GM10847 (cell line): ENCODE data around the gene ADAM12.

ENCODE experiments used
- POLR2A ChIP-seq: IDR thresholded peaks from 2 replicates; pipeline ENCODE4 v1.6.1; 2011; ENCODE audit not compliant: insufficient read length; ENCODE audit errors: extremely low read depth

Gene ADAM12

DNA sequence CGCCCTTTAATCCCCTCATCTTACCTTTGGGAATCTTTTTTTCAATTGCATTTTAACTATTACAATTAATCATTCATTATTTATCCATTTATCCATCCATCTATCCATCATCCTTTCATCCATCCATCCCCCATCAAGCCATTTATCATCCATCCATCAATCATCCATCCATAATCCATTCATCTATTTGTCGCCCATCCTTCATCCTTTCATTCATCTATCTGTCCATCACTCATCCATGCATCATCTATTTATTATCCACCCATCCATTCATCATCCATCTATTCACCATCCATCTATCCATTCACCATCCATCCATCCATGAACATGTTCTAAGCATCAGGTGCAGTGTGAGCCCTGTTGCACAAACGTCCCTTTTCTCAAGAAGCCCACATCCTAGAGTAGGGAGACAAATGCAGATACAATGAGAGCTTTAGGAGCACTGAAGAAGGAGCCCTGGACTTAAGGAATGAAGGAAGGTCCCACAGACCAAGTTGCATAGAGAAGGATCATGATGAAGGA, 199.5 kb downstream of the ADAM12 start:
- TF ChIP-seq POLR2A = no peak

DNA sequence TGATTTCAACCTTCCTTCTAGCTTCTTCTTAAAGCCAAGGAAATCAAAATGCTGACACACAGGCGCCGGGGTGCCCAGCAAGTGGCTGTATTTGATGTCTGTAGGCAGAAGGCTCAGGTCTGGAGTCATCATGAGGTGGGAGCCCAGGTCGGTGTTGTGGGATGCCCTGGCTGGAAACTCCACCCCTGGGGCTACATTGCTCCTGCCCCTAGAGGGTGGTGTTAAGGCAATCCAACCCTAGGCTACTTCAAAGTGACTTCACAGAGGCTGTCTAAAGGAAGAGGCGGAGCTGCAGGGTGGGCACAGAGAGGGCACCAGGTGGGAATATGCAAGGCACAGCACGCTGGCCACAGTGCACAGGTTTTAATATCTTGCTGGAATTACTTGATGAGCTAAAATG, 200.9 kb downstream of the ADAM12 start:
- no peak for TF ChIP-seq POLR2A

- TF ChIP-seq POLR2A = no peak
Measured at GRCh38 chr10:126186766-126187165, 201.5 kb downstream of the ADAM12 start.

DNA sequence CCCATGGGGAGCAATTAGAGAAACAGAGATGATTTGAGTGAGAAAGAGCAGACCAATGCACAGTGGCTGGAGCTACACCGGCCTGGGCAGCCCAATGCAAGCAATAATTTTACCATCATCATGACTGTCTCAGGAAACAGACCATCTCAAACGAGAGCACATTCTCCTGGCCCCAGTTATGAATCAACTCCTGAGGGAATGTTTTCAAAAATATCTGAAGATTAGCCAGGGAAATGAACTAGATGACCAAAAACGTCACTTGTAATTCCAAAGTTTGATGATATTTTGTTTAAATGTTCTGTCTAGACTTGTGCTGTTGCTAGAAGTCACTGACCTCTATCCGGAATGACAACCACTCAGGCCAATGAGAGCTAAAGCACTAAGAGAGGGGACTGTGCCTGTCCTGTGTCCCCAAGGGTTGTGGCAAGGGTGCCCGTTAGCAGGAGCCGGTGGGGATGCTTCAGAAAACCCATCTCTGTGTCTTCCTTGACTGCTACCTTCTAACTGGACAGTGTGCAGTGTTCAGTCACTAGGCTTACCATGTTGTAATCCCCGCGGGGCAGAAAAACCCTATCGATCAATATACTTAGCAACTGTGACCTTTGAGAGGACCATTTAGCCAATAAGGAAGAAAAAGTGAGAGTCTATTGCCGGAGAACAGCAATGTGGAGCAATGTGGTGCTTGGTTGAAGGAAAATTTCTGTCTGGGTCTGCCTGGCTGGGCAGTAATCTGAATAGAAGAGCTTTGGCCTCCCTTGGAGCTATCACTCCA, 202.4 kb downstream of the ADAM12 start:
- no peak for TF ChIP-seq POLR2A

DNA sequence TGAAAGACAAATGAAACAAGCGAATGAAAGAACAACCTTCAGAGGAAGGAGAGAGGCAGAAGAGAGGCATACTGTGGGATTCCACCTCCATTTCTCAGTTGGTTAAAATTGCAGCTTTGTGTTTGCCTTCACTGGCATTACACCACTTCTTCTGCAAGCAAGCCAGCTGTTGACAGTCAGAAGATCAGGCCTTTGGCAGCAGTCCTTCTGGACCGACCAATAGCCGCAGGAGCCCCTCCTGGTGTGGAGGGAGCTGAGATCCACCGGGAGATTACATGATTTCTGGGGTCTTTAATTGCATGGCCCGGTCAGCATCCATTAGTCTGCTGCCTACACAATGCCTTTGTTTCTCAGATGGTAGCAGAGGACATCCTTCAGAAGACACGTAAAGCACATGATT, 206.7 kb downstream of the ADAM12 start:
- no peak for TF ChIP-seq POLR2A

- no peak for TF ChIP-seq POLR2A
Measured at GRCh38 chr10:126179637-126180036, 208.6 kb downstream of the ADAM12 start.

DNA sequence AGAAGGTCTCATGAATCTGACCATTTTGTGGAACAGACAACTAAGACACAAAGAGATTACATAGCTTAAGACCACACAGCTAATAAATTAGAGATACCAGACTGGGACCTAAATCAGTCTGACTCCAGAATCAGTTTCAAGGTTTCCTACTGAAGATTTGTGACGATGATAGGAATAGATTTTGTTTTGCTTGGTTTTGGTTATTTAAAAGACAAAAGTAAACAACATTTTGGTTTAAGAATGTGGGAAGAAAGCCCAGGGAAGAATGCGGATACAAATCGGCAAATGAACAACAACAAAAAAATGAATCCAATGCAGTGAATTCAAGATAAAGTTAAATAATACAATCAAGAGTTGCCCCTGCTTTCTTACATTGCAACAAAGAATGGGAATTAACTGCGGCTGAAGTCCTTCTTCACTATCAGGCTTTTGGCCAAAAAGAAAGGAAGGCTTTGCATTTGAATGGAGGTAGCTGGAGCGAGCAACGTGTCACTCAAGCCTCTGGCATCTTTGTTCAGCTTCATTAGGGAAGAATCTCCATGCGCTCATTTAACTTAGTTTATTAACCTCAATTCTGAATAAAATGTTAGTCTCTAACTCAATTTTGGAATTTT, 210.8 kb downstream of the ADAM12 start:
- no peak for TF ChIP-seq POLR2A

- no peak for TF ChIP-seq POLR2A
Measured at GRCh38 chr10:126175641-126176262, 212.5 kb downstream of the ADAM12 start.

GRCh38 chr10:126171555-126171954, 216.7 kb downstream of the ADAM12 start:
- TF ChIP-seq POLR2A = no peak

DNA sequence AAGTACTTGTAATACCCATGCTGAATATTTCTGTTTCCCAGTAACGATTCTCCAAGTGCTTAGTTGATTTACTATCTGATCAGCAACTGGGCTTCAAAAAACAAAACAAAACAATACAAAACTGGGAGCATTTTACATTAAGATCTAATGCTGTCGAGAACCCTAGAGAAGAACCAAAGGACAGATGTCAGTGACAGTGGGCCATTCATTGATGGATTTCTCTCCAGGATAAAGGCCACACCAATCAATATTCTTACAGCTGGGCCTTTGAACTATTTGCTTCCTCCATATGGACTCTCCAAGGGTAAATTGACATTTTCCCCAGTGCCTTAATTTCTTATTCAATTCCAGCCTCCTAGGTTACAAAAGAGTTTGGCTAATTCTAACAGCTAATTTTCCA, 217.5 kb downstream of the ADAM12 start:
- TF ChIP-seq POLR2A = no peak

- TF ChIP-seq POLR2A = no peak
Measured at GRCh38 chr10:126170371-126170770, 217.9 kb downstream of the ADAM12 start.

DNA sequence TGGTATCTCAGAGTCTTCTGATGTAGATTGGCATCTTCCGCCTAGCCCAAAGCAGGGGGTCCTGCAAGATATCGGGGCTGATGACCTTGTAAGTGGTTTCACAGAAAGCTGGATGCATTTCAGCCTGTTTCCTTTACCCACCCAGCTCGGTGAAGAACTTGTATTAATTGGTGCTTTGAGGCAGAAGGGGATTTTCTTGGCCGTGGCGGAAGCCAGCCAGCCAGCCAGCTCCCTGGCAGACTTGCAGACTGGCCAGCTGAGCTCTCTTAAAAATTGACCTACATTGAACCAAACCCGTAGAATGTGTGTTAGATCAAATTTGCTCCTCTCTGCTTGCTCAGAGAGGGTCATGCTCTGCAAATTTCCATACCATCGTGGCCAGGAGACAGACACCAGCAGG, 218.4 kb downstream of the ADAM12 start:
- no peak for TF ChIP-seq POLR2A

DNA sequence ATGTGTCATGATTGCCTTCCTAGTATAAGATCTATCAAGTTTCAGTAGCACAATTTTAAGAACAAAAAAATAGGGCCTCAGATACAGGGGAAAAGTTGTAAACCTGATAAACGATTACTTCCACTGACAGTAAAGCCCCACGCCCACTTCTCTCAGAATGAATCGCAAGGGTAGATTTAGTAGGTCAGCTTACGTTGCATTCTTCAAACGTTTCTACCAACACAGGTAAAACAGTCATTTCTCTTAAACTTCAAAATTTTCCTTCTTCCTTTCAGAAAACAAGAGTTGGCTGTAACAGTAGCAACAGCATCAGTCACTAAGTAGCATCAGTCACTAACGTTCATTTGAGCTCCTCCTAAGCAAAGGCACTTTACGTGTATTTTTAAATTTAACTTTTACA, 221.5 kb downstream of the ADAM12 start:
- no peak for TF ChIP-seq POLR2A

- TF ChIP-seq POLR2A = no peak
Measured at GRCh38 chr10:126165874-126166273, 222.4 kb downstream of the ADAM12 start.

DNA sequence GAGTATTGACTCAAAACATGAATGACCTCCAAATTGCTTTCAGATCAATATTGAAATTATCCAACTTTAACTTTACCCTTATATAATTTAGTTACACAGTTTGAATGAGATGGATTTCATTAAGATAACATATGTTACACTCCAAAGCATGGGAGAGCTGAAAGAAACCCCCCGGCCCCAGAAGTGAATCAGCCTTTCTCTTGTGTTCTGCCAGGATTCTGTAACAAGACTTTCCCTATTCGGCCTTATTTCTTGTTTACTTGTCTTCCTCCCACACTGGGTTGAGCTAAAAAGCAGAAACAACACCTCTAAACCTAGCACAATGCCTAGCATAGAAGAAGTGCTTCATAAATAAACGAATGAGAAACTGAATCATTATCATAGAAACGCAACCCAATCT, 224.8 kb downstream of the ADAM12 start:
- TF ChIP-seq POLR2A = no peak

GRCh38 chr10:126161691-126162090, 226.6 kb downstream of the ADAM12 start:
- no peak for TF ChIP-seq POLR2A
